ACC112 (cell line): ENCODE measurements around the gene C6orf89.

ENCODE experiments used
- H2AFZ ChIP-seq: fragments of 200-600 bp; sonication (generic); one replicate; pipeline ENCODE4 v1.6.0; 2017; ENCODE audit warnings: antibody characterized with exemption, low read length; ENCODE audit not compliant: unreplicated experiment
- H3K27ac ChIP-seq: fragments of 200-600 bp; sonication (generic); 2 replicates; pipeline ENCODE4 v1.5.1; 2014; ENCODE audit warnings: low read depth, mild to moderate bottlenecking, antibody characterized with exemption, low read length, moderate library complexity
- H3K27me3 ChIP-seq: fragments of 200-600 bp; sonication (generic); 2 replicates; pipeline ENCODE4 v1.6.1; 2014; ENCODE audit warnings: mild to moderate bottlenecking, antibody characterized with exemption, low read length, moderate library complexity, mixed read lengths; ENCODE audit not compliant: insufficient read depth
- H3K36me3 ChIP-seq: fragments of 200-600 bp; sonication (generic); 2 replicates; pipeline ENCODE4 v1.6.1; 2016; ENCODE audit warnings: mild to moderate bottlenecking, antibody characterized with exemption, low read length, moderate library complexity, mixed read lengths; ENCODE audit not compliant: insufficient read depth
- H3K4me1 ChIP-seq: fragments of 200-600 bp; sonication (generic); one replicate; pipeline ENCODE4 v1.6.1; 2016; ENCODE audit warnings: low read length, mixed read lengths; ENCODE audit not compliant: insufficient read depth, unreplicated experiment, control insufficient read depth
- H3K4me3 ChIP-seq: fragments of 200-600 bp; sonication (generic); 2 replicates; pipeline ENCODE4 v1.5.1; 2014; ENCODE audit warnings: mild to moderate bottlenecking, low read depth, low read length
- H3K79me2 ChIP-seq: fragments of 200-600 bp; sonication (generic); one replicate; pipeline ENCODE4 v1.6.0; 2016; ENCODE audit warnings: low read length; ENCODE audit not compliant: control insufficient read depth, unreplicated experiment, insufficient read depth

C6orf89 gene

DNA sequence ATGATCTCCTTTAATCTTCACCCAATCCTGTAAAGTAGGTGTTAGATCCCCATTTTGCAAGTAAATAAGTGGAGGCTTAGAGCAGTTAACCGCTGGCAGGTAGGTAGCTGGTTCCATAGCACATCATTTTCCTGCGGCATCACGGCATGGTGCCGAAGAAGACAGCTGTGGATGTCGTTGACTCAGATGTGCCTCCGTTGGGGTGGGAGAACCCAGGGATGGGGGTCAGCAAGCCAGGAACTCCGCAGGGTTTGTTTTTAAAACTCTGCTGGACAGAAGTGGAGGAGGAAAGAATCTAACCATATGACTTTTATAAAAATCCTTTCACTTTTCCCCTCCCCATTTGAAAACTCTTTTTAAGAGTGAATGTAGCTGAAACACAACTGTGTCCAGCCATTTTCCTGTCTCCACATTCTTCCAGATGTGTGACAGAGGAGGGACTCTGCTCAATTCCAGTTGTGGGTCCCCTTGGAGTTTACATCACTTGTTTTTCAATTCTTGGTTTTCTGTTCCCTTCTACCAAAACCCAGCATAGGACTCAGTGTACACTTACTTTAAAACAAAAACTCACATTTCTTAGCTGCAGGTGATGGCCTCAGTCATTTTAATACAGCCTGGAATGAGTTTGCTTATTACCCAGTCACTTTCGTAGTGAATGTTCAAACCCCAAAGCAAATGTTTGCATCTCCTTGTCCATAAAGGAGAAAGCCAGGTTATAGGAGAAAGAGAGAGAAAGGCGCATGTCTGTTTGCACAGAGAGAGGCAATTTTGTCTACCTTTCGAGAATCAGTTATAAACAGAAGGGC, 41.2 kb downstream of the C6orf89 start:
- no peaks in the 10 kb centered on the region for H3K79me2 ChIP-seq
- peaks cover 40% of the 10 kb centered on the region for H3K4me1 ChIP-seq
- no peak overlapping the region for H3K27ac ChIP-seq
- H3K4me3 ChIP-seq, result no peak overlapping the region
- H3K36me3 ChIP-seq, result peaks cover 11% of the 10 kb centered on the region; the same call in 1 of the 2 replicates
- no peak overlapping the region for H2AFZ ChIP-seq
- no peaks in the 10 kb centered on the region for H3K27me3 ChIP-seq

DNA sequence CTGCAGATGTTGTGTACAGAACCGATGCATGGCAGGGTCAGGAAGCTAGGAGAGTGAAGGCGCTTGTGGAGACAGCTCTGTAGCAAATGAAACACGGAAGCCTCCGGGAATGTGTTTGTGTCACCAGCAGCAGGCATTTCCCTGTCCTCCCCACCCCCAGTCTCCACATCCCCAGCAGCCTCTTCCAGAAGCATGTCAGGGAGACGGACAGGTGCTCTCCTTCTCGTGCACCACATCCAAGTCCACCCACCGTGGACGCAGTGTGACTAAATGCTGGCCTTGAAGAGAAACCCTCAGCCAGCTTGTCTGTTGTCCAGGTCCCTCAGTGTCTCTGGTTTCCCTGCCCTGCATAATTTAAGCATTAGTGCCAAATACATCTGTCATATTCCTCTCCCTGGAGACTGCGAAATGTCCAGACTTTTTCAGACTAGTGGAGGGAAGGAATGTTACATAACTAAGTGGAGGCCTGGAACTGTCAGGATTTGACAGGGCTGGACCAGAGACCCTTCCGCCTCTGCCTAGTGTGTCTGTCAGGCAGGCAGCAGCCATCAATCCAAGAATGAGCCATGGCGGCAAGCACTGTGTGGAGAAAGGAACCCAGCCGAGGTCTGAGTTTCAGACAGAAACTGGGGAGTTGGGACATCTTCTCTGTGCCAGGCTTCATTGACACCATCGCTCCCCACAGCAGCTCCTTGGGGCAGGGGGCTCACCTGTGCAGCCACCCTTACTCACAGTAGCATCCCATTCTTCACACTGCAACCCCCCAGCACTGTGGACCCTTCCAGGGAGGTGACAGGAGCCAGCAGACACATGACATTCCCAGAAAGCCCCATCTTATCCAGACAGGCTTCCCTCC, 42.2 kb downstream of the C6orf89 start:
- H3K4me1 ChIP-seq, result peaks cover 48% of the 10 kb centered on the region
- peaks cover 7% of the 10 kb centered on the region; the same call in 1 of the 2 replicates for H3K36me3 ChIP-seq
- no peak overlapping the region for H2AFZ ChIP-seq
- no peak overlapping the region for H3K4me3 ChIP-seq
- no peak overlapping the region for H3K27ac ChIP-seq
- no peaks in the 10 kb centered on the region for H3K27me3 ChIP-seq
- no peaks in the 10 kb centered on the region for H3K79me2 ChIP-seq

DNA sequence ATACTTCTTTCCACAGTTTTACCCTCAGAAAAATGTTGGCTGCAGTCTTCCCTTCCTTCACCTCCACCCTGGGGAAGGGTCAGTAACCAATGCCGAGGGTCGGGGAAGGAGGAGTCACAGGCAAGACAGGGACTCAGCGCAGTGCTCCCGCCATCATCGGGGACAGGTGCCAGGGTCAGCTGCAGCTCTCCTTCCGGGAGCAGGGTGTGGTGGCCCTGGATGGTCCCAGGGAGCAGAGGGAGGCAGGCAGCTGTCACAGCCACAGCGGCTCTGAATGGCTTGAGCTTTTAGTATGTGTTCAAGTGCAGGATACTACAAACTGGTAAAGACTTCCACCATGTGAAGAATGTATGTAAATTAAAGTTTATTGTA, 42.8 kb downstream of the C6orf89 start:
- H3K4me1 ChIP-seq, result peaks cover 53% of the 10 kb centered on the region
- no peak overlapping the region for H3K27ac ChIP-seq

DNA sequence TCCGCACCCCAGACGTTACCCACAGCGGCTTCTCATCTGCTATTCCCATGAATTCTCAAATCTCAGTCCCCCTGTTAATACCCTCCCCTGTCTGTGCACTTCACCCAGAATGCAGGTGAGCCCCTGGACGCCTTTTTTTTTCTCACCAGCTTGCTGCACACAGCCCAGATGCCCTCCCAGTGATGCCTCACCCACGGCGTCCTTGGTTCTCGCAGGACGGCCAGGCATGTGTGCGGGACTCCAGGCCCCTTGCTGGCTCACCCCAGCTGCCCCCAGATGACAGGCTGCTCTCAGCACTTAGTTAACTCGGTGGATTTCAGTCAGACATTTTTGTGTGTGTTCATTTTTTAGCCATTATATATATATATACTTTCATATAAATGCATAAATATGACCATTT, 43.4 kb downstream of the C6orf89 start:
- peaks cover 7% of the 10 kb centered on the region; the same call in 1 of the 2 replicates for H3K36me3 ChIP-seq
- no peak overlapping the region for H2AFZ ChIP-seq
- no peaks in the 10 kb centered on the region for H3K27me3 ChIP-seq
- H3K27ac ChIP-seq, result peak overlapping the region; percentile 66
- no peak overlapping the region for H3K4me3 ChIP-seq
- H3K79me2 ChIP-seq, result no peaks in the 10 kb centered on the region
- H3K4me1 ChIP-seq, result peaks cover 59% of the 10 kb centered on the region

More for the DNA sequence above, 42.8 kb downstream of the C6orf89 start:
- Histone ChIP-seq H3K79me2 (no peaks in the 10 kb centered on the region), H3K4me3 (no peak overlapping the region), H2AFZ (no peak overlapping the region), H3K27me3 (no peaks in the 10 kb centered on the region), H3K36me3 (peaks cover 7% of the 10 kb centered on the region; the same call in 1 of the 2 replicates)

DNA sequence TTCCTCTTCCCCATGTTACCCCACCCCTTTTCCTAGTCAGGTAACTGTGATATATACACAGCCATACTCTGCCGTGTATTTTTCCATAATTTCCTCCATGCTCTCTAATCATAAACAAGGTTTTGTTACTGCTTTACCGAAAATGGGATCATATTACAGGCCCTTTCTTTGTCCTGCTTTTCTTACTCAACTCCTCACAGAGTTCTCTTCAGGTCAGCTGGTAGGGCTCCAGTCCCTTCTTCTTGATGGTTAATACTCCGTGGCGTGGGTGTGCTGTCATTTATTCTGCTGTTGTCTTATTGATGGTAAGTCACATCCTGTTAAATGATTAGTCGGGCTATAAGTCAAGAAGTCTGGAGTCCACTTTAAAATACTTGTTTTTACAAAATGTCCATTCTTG, 43.9 kb downstream of the C6orf89 start:
- H3K27ac ChIP-seq, result peak overlapping the region; percentile 66
- H3K4me3 ChIP-seq, result no peak overlapping the region
- peaks cover 59% of the 10 kb centered on the region for H3K4me1 ChIP-seq
- H3K36me3 ChIP-seq, result peaks cover 7% of the 10 kb centered on the region; the same call in 1 of the 2 replicates
- H3K27me3 ChIP-seq, result no peaks in the 10 kb centered on the region
- no peaks in the 10 kb centered on the region for H3K79me2 ChIP-seq
- no peak overlapping the region for H2AFZ ChIP-seq

DNA sequence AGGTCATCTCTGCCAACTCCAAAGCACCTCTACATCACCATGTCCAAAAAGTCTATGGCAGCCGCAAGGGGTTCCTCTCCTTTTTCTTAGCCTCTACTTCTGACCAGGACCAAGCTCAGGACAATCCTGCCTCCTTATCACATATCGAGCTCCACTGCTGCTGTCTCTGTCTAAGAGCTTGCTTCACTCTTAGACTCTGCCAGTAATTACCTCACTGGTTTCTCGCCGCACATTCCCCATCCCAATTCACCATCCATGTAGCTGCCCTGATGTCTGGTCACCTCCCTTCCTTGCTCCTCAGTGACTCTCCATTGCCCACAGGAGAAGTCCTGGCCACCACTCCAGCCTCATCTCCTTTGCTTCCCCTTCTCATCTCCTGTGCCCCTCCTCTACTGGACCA, 44.7 kb downstream of the C6orf89 start:
- no peaks in the 10 kb centered on the region for H3K79me2 ChIP-seq
- H3K4me3 ChIP-seq, result no peak overlapping the region
- H3K27me3 ChIP-seq, result no peaks in the 10 kb centered on the region
- peak overlapping the region; percentile 66 for H3K27ac ChIP-seq
- peaks cover 66% of the 10 kb centered on the region for H3K4me1 ChIP-seq
- no peak overlapping the region for H2AFZ ChIP-seq
- no peaks in the 10 kb centered on the region for H3K36me3 ChIP-seq

DNA sequence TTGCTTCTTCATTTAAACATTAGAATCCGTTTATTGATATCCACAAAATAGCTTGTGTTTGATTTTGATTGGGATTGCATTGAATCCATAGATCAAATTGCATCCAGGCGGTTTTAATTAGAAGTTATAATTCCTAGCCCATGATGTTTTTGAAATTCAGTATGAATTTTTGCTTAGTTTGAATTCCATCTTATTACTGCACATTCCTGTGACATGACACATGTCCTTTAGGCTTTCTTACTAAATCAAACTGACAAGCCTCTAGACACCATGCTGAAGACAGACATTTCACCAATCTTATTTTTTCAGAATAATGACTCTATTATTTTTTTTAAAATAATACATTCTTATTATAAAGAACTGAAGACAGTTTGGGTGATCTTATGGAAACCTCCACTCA, 47.4 kb downstream of the C6orf89 start:
- Histone ChIP-seq H3K4me3 (no peak overlapping the region; the same call in 1 of the 2 replicates), H3K4me1 (peaks cover 63% of the 10 kb centered on the region)

DNA sequence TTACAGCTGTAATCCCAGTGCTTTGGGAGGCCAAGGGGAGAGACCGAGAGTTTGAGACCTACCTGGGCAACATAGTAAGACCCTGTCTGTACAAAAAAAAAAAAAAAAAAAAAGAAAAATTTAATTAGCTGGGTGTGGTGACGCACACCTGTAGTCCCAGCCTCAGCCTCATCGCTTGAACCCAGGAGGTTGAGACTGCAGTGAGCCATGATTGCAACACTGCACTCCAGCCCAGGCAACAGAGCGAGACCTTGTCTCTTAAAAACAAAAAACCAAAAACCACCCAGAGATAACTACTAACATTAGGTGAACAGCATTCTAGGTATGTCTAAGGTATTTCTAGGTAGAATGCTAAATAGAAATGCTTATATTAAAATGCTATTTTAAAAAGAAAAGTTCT, 47.8 kb downstream of the C6orf89 start:
- Histone ChIP-seq H3K4me1 (peaks cover 63% of the 10 kb centered on the region), H2AFZ (peak overlapping the region; percentile 70), H3K27ac (peak overlapping the region; percentile 53), H3K4me3 (no peak overlapping the region), H3K27me3 (no peaks in the 10 kb centered on the region), H3K79me2 (no peaks in the 10 kb centered on the region), H3K36me3 (no peaks in the 10 kb centered on the region)

More for the DNA sequence above, 47.4 kb downstream of the C6orf89 start:
- Histone ChIP-seq H3K27ac (peak overlapping the region; percentile 53), H2AFZ (no peak overlapping the region), H3K27me3 (no peaks in the 10 kb centered on the region), H3K79me2 (no peaks in the 10 kb centered on the region), H3K36me3 (no peaks in the 10 kb centered on the region)

DNA sequence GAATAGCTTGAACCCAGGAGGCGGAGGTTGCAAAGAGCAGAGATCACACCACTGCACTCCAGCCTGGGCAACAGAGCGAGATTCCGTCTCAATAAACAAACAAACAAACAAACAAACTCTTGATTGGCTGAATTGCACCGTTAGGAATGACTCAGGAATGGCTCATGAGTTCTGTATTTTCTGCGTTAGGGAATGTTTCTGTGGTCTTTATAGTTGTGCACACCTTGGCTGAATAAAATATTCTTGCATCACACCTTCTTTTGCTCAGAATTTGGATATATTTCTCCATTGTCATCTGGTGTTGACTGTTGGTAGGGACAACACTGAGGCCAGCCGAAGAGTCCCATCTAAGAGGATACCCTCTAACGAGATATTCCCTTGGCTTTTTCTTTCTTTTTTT, 49.1 kb downstream of the C6orf89 start:
- H3K79me2 ChIP-seq, result no peaks in the 10 kb centered on the region
- no peak overlapping the region for H2AFZ ChIP-seq
- H3K27ac ChIP-seq, result no peak overlapping the region
- peaks cover 58% of the 10 kb centered on the region for H3K4me1 ChIP-seq
- H3K27me3 ChIP-seq, result no peaks in the 10 kb centered on the region
- H3K36me3 ChIP-seq, result no peaks in the 10 kb centered on the region
- no peak overlapping the region for H3K4me3 ChIP-seq

DNA sequence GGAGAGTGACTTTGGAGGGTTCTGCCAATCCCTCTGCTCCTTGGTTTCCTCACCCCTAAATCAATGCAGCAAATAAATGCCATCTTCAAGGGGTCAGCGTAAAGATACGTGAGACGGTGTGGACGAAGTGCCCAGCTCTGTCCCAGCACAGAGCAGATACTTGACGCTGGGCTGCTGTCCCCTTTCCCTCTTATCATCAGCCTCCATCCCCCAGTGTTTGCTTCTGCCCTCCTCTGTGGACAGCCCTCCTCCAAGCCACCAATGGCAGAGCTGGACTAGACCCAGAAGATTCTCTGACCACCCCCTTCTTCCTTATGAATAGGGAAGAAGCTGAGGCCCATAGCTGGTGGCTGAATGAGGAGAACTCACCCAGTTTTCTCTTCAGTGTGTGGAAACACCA, 51.1 kb downstream of the C6orf89 start:
- H2AFZ ChIP-seq, result no peak overlapping the region
- H3K4me3 ChIP-seq, result no peak overlapping the region
- H3K79me2 ChIP-seq, result no peaks in the 10 kb centered on the region
- H3K27me3 ChIP-seq, result no peaks in the 10 kb centered on the region
- H3K4me1 ChIP-seq, result peaks cover 51% of the 10 kb centered on the region
- no peaks in the 10 kb centered on the region for H3K36me3 ChIP-seq
- no peak overlapping the region for H3K27ac ChIP-seq
